K562 (cell line): ENCODE results near the gene SDK1. TPM values are rescaled to one million over a fixed set of nuclear protein-coding genes. Genes with fewer than 3 reads are reported as not detected.

ENCODE experiments used
- ATAC-seq: fragments of 200-7000 bp; cut with Tn5 transposase; 3 replicates; pipeline ENCODE4 v1.9.1; 2020; ENCODE audit warnings: moderate library complexity
- BruUV-seq: library from RNA; stranded (reverse); fragments of 400-500 nt; replicated peaks from 2 replicates; lab custom pipeline; 2021; lab: Mats Ljungman, UMichigan
- CTCF ChIA-PET: fragments of 300-600 bp; formaldehyde crosslinking; extraction: SDS; loops from one replicate; lab custom pipeline; 2021; ENCODE audit warnings: low intra/inter-chr PET ratio; lab: Yijun Ruan, JAX
- POLR2A ChIA-PET: fragments of 300-600, 350-650 bp; sonication (Branson Sonifier 250); formaldehyde crosslinking; extraction: SDS; loops from one replicate; lab custom pipeline; 2021; ENCODE audit warnings: antibody characterized with exemption, inconsistent platforms; lab: Yijun Ruan, JAX
- DNase-seq, 4 experiments: peaks; one replicate each; pipeline versions ENCODE4 v3.0.0 to v3.0.0-alpha.2; 2011 to 2018; ENCODE audit warnings: low spot score in 3 of 4, mixed read lengths in 3 of 4; ENCODE audit errors: extremely low read depth in 1 of 4
- FAIRE-seq: peaks from 2 replicates; lab custom pipeline; 2011; peaks lifted over from hg19 to GRCh38; lab: Jason Lieb, UNC
- H2AFZ ChIP-seq: 2 replicates; pipeline ENCODE4 v1.6.0; 2011; ENCODE audit warnings: low read depth, low read length, control low read depth, inconsistent platforms
- H3K27ac ChIP-seq: fragments of 200-600 bp; 3 replicates; pipeline ENCODE4 v1.8.0; 2011; ENCODE audit warnings: low read depth, mild to moderate bottlenecking, control low read depth, inconsistent platforms, low read length, moderate library complexity, mixed read lengths; ENCODE audit errors: extremely low read depth
- H3K27me3 ChIP-seq, 2 experiments: fragments of 300-600 bp in 1 of 2; 2 replicates in 1 of 2; 3 replicates in 1 of 2; pipeline versions ENCODE4 v1.6.0 to v1.8.0; 2011; ENCODE audit warnings: inconsistent platforms in 2 of 2, low read length in 2 of 2, mild to moderate bottlenecking in 1 of 2, mixed read lengths in 1 of 2, moderate library complexity in 1 of 2; ENCODE audit not compliant: control insufficient read depth in 2 of 2, insufficient read depth in 2 of 2
- H3K36me3 ChIP-seq: fragments of 300-600 bp; 3 replicates; pipeline ENCODE4 v1.8.0; 2011; ENCODE audit warnings: mild to moderate bottlenecking, low read length, inconsistent platforms; ENCODE audit not compliant: control insufficient read depth, insufficient read depth
- H3K4me1 ChIP-seq, 2 experiments: fragments of 200-600 bp in 1 of 2; replicated peaks in 1 of 2; 2 replicates in 1 of 2; 3 replicates in 1 of 2; pipeline versions ENCODE4 v1.5.1 to v1.8.0; 2011; ENCODE audit warnings: inconsistent platforms in 2 of 2, low read length in 2 of 2, mild to moderate bottlenecking in 1 of 2, mixed read lengths in 1 of 2, moderate library complexity in 1 of 2; ENCODE audit not compliant: control insufficient read depth in 2 of 2, insufficient read depth in 2 of 2
- H3K4me2 ChIP-seq: 2 replicates; pipeline ENCODE4 v1.6.1; 2011; ENCODE audit warnings: low read length, control low read depth, inconsistent platforms, mixed read lengths; ENCODE audit not compliant: insufficient read depth
- H3K4me3 ChIP-seq: fragments of 200-600 bp; sonication (generic), shearing (Covaris generic); 2 replicates; pipeline ENCODE4 v1.5.1; 2016; ENCODE audit warnings: control low read depth, inconsistent platforms
- H3K79me2 ChIP-seq: fragments of 200-600 bp; 3 replicates; pipeline ENCODE4 v1.8.0; 2011; ENCODE audit warnings: low read length, inconsistent platforms; ENCODE audit not compliant: control insufficient read depth, insufficient read depth
- H3K9ac ChIP-seq, 2 experiments: 2 replicates each; pipeline versions ENCODE4 v1.6.0 to v1.6.1; 2011; ENCODE audit warnings: low read depth in 2 of 2, low read length in 2 of 2, control low read depth in 1 of 2, inconsistent platforms in 1 of 2, mild to moderate bottlenecking in 1 of 2, mixed read lengths in 1 of 2; ENCODE audit not compliant: insufficient read depth in 1 of 2
- H3K9me1 ChIP-seq: one replicate; pipeline ENCODE4 v1.6.0; 2011; ENCODE audit warnings: inconsistent platforms, mild to moderate bottlenecking, low read length, moderate library complexity; ENCODE audit not compliant: control insufficient read depth, insufficient read depth
- H3K9me3 ChIP-seq: replicated peaks from 2 replicates; pipeline ENCODE4 v1.5.1; 2011; ENCODE audit warnings: low read depth, low read length, inconsistent platforms; ENCODE audit not compliant: control insufficient read depth, insufficient read depth
- H4K20me1 ChIP-seq: replicated peaks from 2 replicates; pipeline ENCODE4 v1.6.1; 2011; ENCODE audit warnings: low read length, inconsistent platforms, mixed read lengths; ENCODE audit not compliant: control insufficient read depth, insufficient read depth
- ETS2 ChIP-seq: IDR thresholded peaks from 2 replicates; pipeline ENCODE4 v1.6.1; 2016; ENCODE audit warnings: borderline replicate concordance, missing genetic modification characterization, mild to moderate bottlenecking, moderate library complexity, missing compliant biosample characterization; ENCODE audit not compliant: poor library complexity, severe bottlenecking
- RUNX1 ChIP-seq: sonication (generic); IDR thresholded peaks from 2 replicates; pipeline ENCODE4 v1.6.1; 2016; ENCODE audit warnings: antibody characterized with exemption, low read depth
- ZNF134 ChIP-seq: fragments of 250-450 bp; sonication (Bioruptor Pico); conservative IDR thresholded peaks from 2 replicates; pipeline ENCODE4 v1.4.0; 2020
- ZNF184 ChIP-seq: sonication (generic); formaldehyde crosslinking; IDR thresholded peaks from 2 replicates; pipeline ENCODE4 v1.5.0; 2020; ENCODE audit warnings: missing genetic modification reagents
- ZNF23 ChIP-seq: fragments of 250-450 bp; sonication (Bioruptor Pico); IDR thresholded peaks from 2 replicates; pipeline ENCODE4 v1.4.0; 2020; ENCODE audit warnings: mild to moderate bottlenecking
- WGBS: fragments of 100-300 bp; shearing (Covaris generic); methylation state at CpG from one replicate; pipeline ENCODE4 v1.1.6; 2016; ENCODE audit warnings: low coverage, mixed read lengths; ENCODE audit not compliant: insufficient coverage; ENCODE audit errors: missing lambda C conversion rate; 5-methylcytosine and 5-hydroxymethylcytosine counted together
- in situ Hi-C: fragments of 300-500 bp; cut with MboI; formaldehyde crosslinking; loops from 4 replicates; pipeline ENCODE4 v1.15.0; 2018; ENCODE audit warnings: inconsistent platforms, mixed read lengths
- intact Hi-C: fragments of 100-400 bp; cut with micrococcal nuclease; formaldehyde crosslinking; loops from 2 replicates; pipeline ENCODE4 v1.14.2; 2022
- polyA plus RNA-seq, 8 experiments: library from polyadenylated mRNA; depleted of rRNA in 4 of 8; stranded (reverse) in 5 of 8; unstranded in 3 of 8; fragments of >200 nt; fragmentation: Nextera tagmentation in 2 of 8; fragmentation: Illumina TruSeq in 1 of 8; extraction: Ambion mirVana in 2 of 8; extraction: Trizol in 1 of 8; gene quantifications; 2 replicates each; pipeline versions ENCODE4 v1.2.1 to v1.2.3, GENCODE V29; 2011 to 2014; ENCODE audit warnings: inconsistent platforms in 1 of 8, missing spikeins in 1 of 8
- total RNA-seq, 7 experiments: library from RNA; depleted of rRNA in 6 of 7; stranded (reverse); fragments of >200 nt in 6 of 7; fragmentation: Illumina TruSeq in 2 of 7; extraction: Trizol in 2 of 7; gene quantifications; 2 replicates each; pipeline versions ENCODE4 v1.2.1 to v1.2.3, GENCODE V29; 2011 to 2021; ENCODE audit warnings: low replicate concordance in 1 of 7

The SDK1 gene
- total and polyA plus RNA-seq, 9 of the 15 experiments (the other 6 are each of a cell fraction or from before 2014, with no cell fraction given): 0.16 TPM; not detected in 8

- TF ChIP-seq ETS2 (tag) (no peak), RUNX1 (no peak), ZNF23 (no peak)
Measured at GRCh38 chr7:3917436-3917835, 616.4 kb downstream of the SDK1 start (continued).

- H3K4me3 ChIP-seq: no peak overlapping the region
- no peak for FAIRE-seq
- no peaks in the 10 kb centered on the region for H3K36me3 ChIP-seq
- H3K4me1 ChIP-seq: no peaks in the 10 kb centered on the region
- TF ChIP-seq ZNF184 (CRISPR knock-in tag) (no peak), ZNF134 (CRISPR knock-in tag) (no peak)
- TF ChIP-seq, all 486 proteins: peak for 0
- H3K9me1 ChIP-seq: no peaks in the 10 kb centered on the region
- H3K79me2 ChIP-seq: no peaks in the 10 kb centered on the region
- H3K4me2 ChIP-seq: no peak overlapping the region
- ATAC-seq (no peak), DNase-seq (no peak)
- intact Hi-C loops: no loop called here
- BruUV-seq: no TSS peak
- ChIA-PET CTCF (no interaction called here), POLR2A (no interaction called here)
- no peak overlapping the region for H3K9ac ChIP-seq
- 3% methylated on average over 8 of the region's 8 CpGs for WGBS
- H3K27me3 ChIP-seq: peaks cover 0 to 25% of the 10 kb centered on the region in 2 experiments; a peak in 3 of 5 replicates
- H4K20me1 ChIP-seq: no peaks in the 10 kb centered on the region
- no peak overlapping the region for H2AFZ ChIP-seq
- in situ Hi-C loops: no loop called here
- no peak overlapping the region for H3K27ac ChIP-seq
- no peaks in the 10 kb centered on the region for H3K9me3 ChIP-seq
Measured at GRCh38 chr7:3918576-3918975, 617.5 kb downstream of the SDK1 start.
